Uterus (tissue), 2 donors: ENCODE measurements around the gene ARFGEF3.

Experiments used
- CTCF ChIP-seq, 4 experiments: fragments of 200-600 bp in 2 of 4; fragments of 450-650 bp in 2 of 4; sonication (generic) in 2 of 4; IDR thresholded peaks; one replicate each; pipeline ENCODE4 v1.5.1; 2016 to 2019; ENCODE audit warnings: antibody characterized with exemption in 4 of 4, mild to moderate bottlenecking in 2 of 4, moderate library complexity in 1 of 4
- POLR2A ChIP-seq, 2 donors: fragments of 450-650 bp; IDR thresholded peaks; one replicate each; pipeline ENCODE4 v1.6.1; 2016; ENCODE audit warnings: antibody characterized with exemption in 2 of 2, mild to moderate bottlenecking in 1 of 2, moderate library complexity in 1 of 2

GRCh38 chr6:138292482-138292881 is 130.7 kb downstream of the ARFGEF3 start:
- TF ChIP-seq CTCF (IDR thresholded peaks at IDR 0.05) = no peak
- no peak for TF ChIP-seq POLR2A (IDR thresholded peaks at IDR 0.05)
